GM23338 (cell line): ENCODE data around the gene RNF19B. TPM values are rescaled to one million over a fixed set of nuclear protein-coding genes. Genes with fewer than 3 reads are reported as not detected.

Experiments used
- ATAC-seq: fragments of 200-7000 bp; cut with Tn5 transposase; 3 replicates; pipeline ENCODE4 v1.9.1; 2020
- DNase-seq: peaks from one replicate; pipeline ENCODE4 v3.0.0-alpha.2; 2015; ENCODE audit warnings: low spot score
- H2AFZ ChIP-seq: fragments of 200-600 bp; sonication (generic); 2 replicates; pipeline ENCODE4 v1.8.0; 2016; ENCODE audit warnings: antibody characterized with exemption, mild to moderate bottlenecking, moderate library complexity
- H3F3A ChIP-seq: fragments of 200-600 bp; sonication (generic); replicated peaks from 2 replicates; pipeline ENCODE4 v1.8.0; 2017; ENCODE audit warnings: antibody characterized with exemption, mixed run types, low read depth
- H3K27ac ChIP-seq: fragments of 200-600 bp; sonication (generic); 2 replicates; pipeline ENCODE4 v1.6.1; 2016; ENCODE audit warnings: low read depth
- H3K27me3 ChIP-seq: fragments of 200-600 bp; sonication (generic); 2 replicates; pipeline ENCODE4 v1.8.0; 2016; ENCODE audit warnings: mild to moderate bottlenecking, mixed run types, moderate library complexity; ENCODE audit not compliant: insufficient read depth
- H3K36me3 ChIP-seq: fragments of 200-600 bp; sonication (generic); 2 replicates; pipeline ENCODE4 v1.8.0; 2016; ENCODE audit warnings: mild to moderate bottlenecking; ENCODE audit not compliant: insufficient read depth
- H3K4me1 ChIP-seq: fragments of 200-600 bp; sonication (generic); 2 replicates; pipeline ENCODE4 v1.8.0; 2016; ENCODE audit warnings: mild to moderate bottlenecking, moderate library complexity; ENCODE audit not compliant: insufficient read depth
- H3K4me2 ChIP-seq: fragments of 200-600 bp; sonication (generic); 2 replicates; pipeline ENCODE4 v1.7.1; 2017; ENCODE audit warnings: mixed run types
- H3K4me3 ChIP-seq: fragments of 200-600 bp; sonication (generic); 2 replicates; pipeline ENCODE4 v1.6.1; 2016; ENCODE audit warnings: mixed run types
- H3K79me2 ChIP-seq: fragments of 200-600 bp; sonication (generic); replicated peaks from 2 replicates; pipeline ENCODE4 v1.8.0; 2017; ENCODE audit warnings: mild to moderate bottlenecking; ENCODE audit not compliant: insufficient read depth
- H3K9me2 ChIP-seq: fragments of 200-600 bp; sonication (generic); 2 replicates; pipeline ENCODE4 v1.8.0; 2017; ENCODE audit not compliant: insufficient read depth
- H4K20me1 ChIP-seq: fragments of 200-600 bp; sonication (generic); replicated peaks from 2 replicates; pipeline ENCODE4 v1.8.0; 2017; ENCODE audit warnings: mild to moderate bottlenecking; ENCODE audit not compliant: insufficient read depth
- H3K27ac Mint-ChIP-seq: 2 replicates; pipeline ENCODE4 v1.8.0; 2020; ENCODE audit warnings: inconsistent platforms, mild to moderate bottlenecking, moderate library complexity, mixed read lengths
- H3K27me3 Mint-ChIP-seq: 3 replicates; pipeline ENCODE4 v1.8.0; 2022; ENCODE audit warnings: low read depth, mild to moderate bottlenecking, moderate library complexity, mixed read lengths, inconsistent platforms; ENCODE audit not compliant: insufficient read depth, poor library complexity
- H3K36me3 Mint-ChIP-seq: 3 replicates; pipeline ENCODE4 v1.8.0; 2021; ENCODE audit warnings: low read depth, mild to moderate bottlenecking, inconsistent platforms, moderate library complexity, mixed read lengths
- H3K4me1 Mint-ChIP-seq: 3 replicates; pipeline ENCODE4 v1.8.0; 2020; ENCODE audit warnings: mild to moderate bottlenecking, inconsistent platforms, mixed read lengths
- H3K4me3 Mint-ChIP-seq: 3 replicates; pipeline ENCODE4 v1.8.0; 2021; ENCODE audit warnings: moderate library complexity, mild to moderate bottlenecking, inconsistent platforms, mixed read lengths
- H3K9me3 Mint-ChIP-seq: 3 replicates; pipeline ENCODE4 v1.8.0; 2020; ENCODE audit warnings: moderate library complexity, mild to moderate bottlenecking, inconsistent platforms, mixed read lengths
- EZH2 ChIP-seq: fragments of 200-600 bp; sonication (generic); IDR thresholded peaks from one replicate; pipeline ENCODE4 v1.8.0; 2017; ENCODE audit warnings: antibody characterized with exemption, mild to moderate bottlenecking, low read depth; ENCODE audit not compliant: unreplicated experiment
- ZNF114 ChIP-seq: fragments of 250-450 bp; sonication (Bioruptor Pico); IDR thresholded peaks from 2 replicates; pipeline ENCODE4 v1.5.0; 2020; ENCODE audit warnings: mild to moderate bottlenecking, moderate library complexity
- polyA plus RNA-seq: library from polyadenylated mRNA; unstranded; fragments of >200 nt; fragmentation: Nextera tagmentation; extraction: Ambion mirVana; gene quantifications from 2 replicates; pipeline ENCODE4 v1.2.1, GENCODE V29; 2016
- total RNA-seq: library from RNA; depleted of rRNA; stranded (reverse); fragments of >200 nt; shearing (Covaris generic); gene quantifications from 2 replicates; pipeline ENCODE4 v1.2.3, GENCODE V29; 2014
- TF ChIP-seq, protein P1 (sequence below): IDR thresholded peaks from 2 replicates; pipeline ENCODE4 v1.6.1; 2016; ENCODE audit warnings: antibody characterized with exemption
- TF ChIP-seq, protein P2 (sequence below): IDR thresholded peaks from one replicate; pipeline ENCODE4 v1.6.1; 2018; ENCODE audit warnings: antibody characterized with exemption; ENCODE audit not compliant: unreplicated experiment
- TF ChIP-seq, protein P3 (sequence below): fragments of 250-450 bp; sonication (Bioruptor Pico); IDR thresholded peaks from 2 replicates; pipeline ENCODE4 v1.5.0; 2020; ENCODE audit warnings: mild to moderate bottlenecking, moderate library complexity
- TF ChIP-seq, protein P4 (sequence below), 2 experiments: fragments of 200-600 bp in 1 of 2; sonication (generic) in 1 of 2; conservative IDR thresholded peaks; 2 replicates each; pipeline versions ENCODE4 v1.5.1 to v1.6.1; 2016 to 2017; ENCODE audit warnings: antibody characterized with exemption in 2 of 2, low read depth in 2 of 2, mild to moderate bottlenecking in 2 of 2, moderate library complexity in 1 of 2

RNF19B gene
- total and polyA plus RNA-seq, 2 experiments from 2014 or later: 2.9 to 11.9 TPM

DNA sequence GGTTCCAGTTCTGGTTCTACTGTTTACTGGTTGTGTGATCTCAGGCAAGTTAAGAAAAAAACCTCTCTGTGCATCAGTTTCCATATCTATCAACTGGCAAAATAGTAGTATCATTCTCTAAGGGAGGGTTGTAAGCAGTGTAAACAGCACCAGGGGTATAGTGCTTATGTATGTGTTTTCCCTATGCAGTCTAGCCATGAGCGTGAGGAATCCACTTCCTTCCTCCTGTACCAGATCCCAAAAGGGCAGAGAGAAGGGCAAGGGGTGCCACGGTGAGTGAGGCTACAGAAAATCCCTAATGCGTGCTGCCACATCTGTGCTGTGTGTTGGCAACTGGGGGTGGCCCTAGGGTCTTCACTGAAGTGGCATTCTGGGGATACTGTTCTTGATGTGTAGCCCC is 18.4 kb upstream of the RNF19B start:
- no peaks in the 10 kb centered on the region for H3K9me2 ChIP-seq
- Mint-ChIP-seq H3K36me3 (no peaks in the 10 kb centered on the region; the same call in 2 of the 3 replicates), H3K27me3 (peaks cover 8% of the 10 kb centered on the region), H3K27ac (no peak overlapping the region), H3K9me3 (no peaks in the 10 kb centered on the region), H3K4me1 (peaks cover 48% of the 10 kb centered on the region), H3K4me3 (no peak overlapping the region; the same call in 2 of the 3 replicates)
- DNase-seq (no peak), ATAC-seq (no peak)
- no peak overlapping the region for H3K4me2 ChIP-seq
- TF ChIP-seq, protein P1, sequence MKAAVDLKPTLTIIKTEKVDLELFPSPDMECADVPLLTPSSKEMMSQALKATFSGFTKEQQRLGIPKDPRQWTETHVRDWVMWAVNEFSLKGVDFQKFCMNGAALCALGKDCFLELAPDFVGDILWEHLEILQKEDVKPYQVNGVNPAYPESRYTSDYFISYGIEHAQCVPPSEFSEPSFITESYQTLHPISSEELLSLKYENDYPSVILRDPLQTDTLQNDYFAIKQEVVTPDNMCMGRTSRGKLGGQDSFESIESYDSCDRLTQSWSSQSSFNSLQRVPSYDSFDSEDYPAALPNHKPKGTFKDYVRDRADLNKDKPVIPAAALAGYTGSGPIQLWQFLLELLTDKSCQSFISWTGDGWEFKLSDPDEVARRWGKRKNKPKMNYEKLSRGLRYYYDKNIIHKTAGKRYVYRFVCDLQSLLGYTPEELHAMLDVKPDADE: no peak
- H3K27me3 ChIP-seq: peaks cover 3% of the 10 kb centered on the region; the same call in 1 of the 2 replicates
- H2AFZ ChIP-seq: no peak overlapping the region
- no peaks in the 10 kb centered on the region for H4K20me1 ChIP-seq
- no peak overlapping the region for H3K4me3 ChIP-seq
- H3K36me3 ChIP-seq: no peaks in the 10 kb centered on the region
- H3K4me1 ChIP-seq: peaks cover 31% of the 10 kb centered on the region
- no peaks in the 10 kb centered on the region for H3K79me2 ChIP-seq
- H3F3A ChIP-seq: peaks cover 5% of the 10 kb centered on the region; the same call in 1 of the 2 replicates
- H3K27ac ChIP-seq: no peak overlapping the region

DNA sequence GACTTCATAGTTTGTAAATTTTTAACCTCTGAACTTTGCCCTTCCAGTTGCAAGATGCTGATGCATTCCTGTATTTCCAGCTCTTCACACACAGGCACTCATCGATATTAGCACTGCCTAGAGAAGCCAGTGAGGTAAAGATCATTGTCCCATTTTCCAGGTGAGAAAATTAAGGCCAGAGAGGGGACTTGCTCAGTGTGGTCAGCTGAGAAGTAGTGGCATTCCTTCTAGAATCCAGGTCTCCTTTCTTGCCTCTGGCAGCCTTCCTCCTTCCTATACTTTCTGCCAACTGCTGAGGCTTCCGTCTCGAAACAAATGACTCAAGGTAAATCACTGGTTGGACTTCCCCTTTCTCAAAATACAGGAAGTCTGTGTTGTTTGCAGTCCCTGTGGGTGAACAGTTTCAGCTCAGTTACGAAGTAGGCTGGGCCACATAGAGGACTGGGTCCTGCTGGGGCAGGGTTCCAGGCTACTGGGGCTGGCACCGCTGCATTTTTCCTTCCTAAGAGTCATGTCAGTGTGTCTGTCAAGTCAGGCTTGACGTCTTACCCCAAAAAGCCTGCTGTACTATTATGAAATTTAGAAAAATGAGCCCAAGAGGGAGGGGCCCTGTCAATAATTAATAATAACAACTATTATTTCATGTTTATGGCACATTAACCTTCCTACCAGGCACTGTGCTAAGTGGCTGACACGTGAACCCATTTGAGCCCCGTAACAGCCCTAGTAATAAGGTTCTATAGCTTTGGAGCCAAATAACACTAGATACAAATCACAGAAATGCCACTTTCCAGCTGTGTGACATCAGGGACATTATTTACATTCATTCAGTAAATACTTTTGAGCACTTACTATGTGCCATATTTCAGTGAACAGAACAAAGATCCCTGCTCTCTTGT is 16.6 kb upstream of the RNF19B start:
- H3K27me3 Mint-ChIP-seq: peaks cover 9% of the 10 kb centered on the region
- H3K4me1 Mint-ChIP-seq: peaks cover 56% of the 10 kb centered on the region
- no peak overlapping the region for H3K27ac Mint-ChIP-seq
- peaks cover 5% of the 10 kb centered on the region; the same call in 1 of the 2 replicates for H3F3A ChIP-seq
- peaks cover 3% of the 10 kb centered on the region; the same call in 2 of the 3 replicates for H3K36me3 Mint-ChIP-seq
- no peaks in the 10 kb centered on the region for H3K9me2 ChIP-seq
- H3K27ac ChIP-seq: no peak overlapping the region
- H3K4me3 ChIP-seq: no peak overlapping the region
- H3K27me3 ChIP-seq: peaks cover 3% of the 10 kb centered on the region; the same call in 1 of the 2 replicates
- no peaks in the 10 kb centered on the region for H3K36me3 ChIP-seq
- ATAC-seq: peak; percentile 19
- H4K20me1 ChIP-seq: no peaks in the 10 kb centered on the region
- peak overlapping the region; percentile 12 for H3K4me2 ChIP-seq
- no peak overlapping the region for H2AFZ ChIP-seq
- peak; percentile 45 for DNase-seq
- H3K9me3 Mint-ChIP-seq: peaks cover 6% of the 10 kb centered on the region; the same call in 1 of the 3 replicates
- H3K4me1 ChIP-seq: peaks cover 31% of the 10 kb centered on the region
- H3K79me2 ChIP-seq: no peaks in the 10 kb centered on the region
- H3K4me3 Mint-ChIP-seq: no peak overlapping the region; the same call in 2 of the 3 replicates
- TF ChIP-seq, protein P2, sequence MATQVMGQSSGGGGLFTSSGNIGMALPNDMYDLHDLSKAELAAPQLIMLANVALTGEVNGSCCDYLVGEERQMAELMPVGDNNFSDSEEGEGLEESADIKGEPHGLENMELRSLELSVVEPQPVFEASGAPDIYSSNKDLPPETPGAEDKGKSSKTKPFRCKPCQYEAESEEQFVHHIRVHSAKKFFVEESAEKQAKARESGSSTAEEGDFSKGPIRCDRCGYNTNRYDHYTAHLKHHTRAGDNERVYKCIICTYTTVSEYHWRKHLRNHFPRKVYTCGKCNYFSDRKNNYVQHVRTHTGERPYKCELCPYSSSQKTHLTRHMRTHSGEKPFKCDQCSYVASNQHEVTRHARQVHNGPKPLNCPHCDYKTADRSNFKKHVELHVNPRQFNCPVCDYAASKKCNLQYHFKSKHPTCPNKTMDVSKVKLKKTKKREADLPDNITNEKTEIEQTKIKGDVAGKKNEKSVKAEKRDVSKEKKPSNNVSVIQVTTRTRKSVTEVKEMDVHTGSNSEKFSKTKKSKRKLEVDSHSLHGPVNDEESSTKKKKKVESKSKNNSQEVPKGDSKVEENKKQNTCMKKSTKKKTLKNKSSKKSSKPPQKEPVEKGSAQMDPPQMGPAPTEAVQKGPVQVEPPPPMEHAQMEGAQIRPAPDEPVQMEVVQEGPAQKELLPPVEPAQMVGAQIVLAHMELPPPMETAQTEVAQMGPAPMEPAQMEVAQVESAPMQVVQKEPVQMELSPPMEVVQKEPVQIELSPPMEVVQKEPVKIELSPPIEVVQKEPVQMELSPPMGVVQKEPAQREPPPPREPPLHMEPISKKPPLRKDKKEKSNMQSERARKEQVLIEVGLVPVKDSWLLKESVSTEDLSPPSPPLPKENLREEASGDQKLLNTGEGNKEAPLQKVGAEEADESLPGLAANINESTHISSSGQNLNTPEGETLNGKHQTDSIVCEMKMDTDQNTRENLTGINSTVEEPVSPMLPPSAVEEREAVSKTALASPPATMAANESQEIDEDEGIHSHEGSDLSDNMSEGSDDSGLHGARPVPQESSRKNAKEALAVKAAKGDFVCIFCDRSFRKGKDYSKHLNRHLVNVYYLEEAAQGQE: no peak
- TF ChIP-seq ZNF114 (no peak), EZH2 (no peak)
- TF ChIP-seq, protein P3, sequence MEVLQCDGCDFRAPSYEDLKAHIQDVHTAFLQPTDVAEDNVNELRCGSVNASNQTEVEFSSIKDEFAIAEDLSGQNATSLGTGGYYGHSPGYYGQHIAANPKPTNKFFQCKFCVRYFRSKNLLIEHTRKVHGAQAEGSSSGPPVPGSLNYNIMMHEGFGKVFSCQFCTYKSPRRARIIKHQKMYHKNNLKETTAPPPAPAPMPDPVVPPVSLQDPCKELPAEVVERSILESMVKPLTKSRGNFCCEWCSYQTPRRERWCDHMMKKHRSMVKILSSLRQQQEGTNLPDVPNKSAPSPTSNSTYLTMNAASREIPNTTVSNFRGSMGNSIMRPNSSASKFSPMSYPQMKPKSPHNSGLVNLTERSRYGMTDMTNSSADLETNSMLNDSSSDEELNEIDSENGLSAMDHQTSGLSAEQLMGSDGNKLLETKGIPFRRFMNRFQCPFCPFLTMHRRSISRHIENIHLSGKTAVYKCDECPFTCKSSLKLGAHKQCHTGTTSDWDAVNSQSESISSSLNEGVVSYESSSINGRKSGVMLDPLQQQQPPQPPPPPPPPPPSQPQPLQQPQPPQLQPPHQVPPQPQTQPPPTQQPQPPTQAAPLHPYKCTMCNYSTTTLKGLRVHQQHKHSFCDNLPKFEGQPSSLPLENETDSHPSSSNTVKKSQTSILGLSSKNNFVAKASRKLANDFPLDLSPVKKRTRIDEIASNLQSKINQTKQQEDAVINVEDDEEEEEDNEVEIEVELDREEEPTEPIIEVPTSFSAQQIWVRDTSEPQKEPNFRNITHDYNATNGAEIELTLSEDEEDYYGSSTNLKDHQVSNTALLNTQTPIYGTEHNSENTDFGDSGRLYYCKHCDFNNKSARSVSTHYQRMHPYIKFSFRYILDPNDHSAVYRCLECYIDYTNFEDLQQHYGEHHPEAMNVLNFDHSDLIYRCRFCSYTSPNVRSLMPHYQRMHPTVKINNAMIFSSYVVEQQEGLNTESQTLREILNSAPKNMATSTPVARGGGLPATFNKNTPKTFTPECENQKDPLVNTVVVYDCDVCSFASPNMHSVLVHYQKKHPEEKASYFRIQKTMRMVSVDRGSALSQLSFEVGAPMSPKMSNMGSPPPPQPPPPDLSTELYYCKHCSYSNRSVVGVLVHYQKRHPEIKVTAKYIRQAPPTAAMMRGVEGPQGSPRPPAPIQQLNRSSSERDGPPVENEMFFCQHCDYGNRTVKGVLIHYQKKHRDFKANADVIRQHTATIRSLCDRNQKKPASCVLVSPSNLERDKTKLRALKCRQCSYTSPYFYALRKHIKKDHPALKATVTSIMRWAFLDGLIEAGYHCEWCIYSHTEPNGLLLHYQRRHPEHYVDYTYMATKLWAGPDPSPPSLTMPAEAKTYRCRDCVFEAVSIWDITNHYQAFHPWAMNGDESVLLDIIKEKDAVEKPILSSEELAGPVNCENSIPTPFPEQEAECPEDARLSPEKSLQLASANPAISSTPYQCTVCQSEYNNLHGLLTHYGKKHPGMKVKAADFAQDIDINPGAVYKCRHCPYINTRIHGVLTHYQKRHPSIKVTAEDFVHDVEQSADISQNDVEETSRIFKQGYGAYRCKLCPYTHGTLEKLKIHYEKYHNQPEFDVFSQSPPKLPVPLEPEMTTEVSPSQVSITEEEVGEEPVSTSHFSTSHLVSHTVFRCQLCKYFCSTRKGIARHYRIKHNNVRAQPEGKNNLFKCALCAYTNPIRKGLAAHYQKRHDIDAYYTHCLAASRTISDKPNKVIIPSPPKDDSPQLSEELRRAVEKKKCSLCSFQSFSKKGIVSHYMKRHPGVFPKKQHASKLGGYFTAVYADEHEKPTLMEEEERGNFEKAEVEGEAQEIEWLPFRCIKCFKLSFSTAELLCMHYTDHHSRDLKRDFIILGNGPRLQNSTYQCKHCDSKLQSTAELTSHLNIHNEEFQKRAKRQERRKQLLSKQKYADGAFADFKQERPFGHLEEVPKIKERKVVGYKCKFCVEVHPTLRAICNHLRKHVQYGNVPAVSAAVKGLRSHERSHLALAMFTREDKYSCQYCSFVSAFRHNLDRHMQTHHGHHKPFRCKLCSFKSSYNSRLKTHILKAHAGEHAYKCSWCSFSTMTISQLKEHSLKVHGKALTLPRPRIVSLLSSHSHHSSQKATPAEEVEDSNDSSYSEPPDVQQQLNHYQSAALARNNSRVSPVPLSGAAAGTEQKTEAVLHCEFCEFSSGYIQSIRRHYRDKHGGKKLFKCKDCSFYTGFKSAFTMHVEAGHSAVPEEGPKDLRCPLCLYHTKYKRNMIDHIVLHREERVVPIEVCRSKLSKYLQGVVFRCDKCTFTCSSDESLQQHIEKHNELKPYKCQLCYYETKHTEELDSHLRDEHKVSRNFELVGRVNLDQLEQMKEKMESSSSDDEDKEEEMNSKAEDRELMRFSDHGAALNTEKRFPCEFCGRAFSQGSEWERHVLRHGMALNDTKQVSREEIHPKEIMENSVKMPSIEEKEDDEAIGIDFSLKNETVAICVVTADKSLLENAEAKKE (CRISPR knock-in tag): no peak
- TF ChIP-seq, protein P4, sequence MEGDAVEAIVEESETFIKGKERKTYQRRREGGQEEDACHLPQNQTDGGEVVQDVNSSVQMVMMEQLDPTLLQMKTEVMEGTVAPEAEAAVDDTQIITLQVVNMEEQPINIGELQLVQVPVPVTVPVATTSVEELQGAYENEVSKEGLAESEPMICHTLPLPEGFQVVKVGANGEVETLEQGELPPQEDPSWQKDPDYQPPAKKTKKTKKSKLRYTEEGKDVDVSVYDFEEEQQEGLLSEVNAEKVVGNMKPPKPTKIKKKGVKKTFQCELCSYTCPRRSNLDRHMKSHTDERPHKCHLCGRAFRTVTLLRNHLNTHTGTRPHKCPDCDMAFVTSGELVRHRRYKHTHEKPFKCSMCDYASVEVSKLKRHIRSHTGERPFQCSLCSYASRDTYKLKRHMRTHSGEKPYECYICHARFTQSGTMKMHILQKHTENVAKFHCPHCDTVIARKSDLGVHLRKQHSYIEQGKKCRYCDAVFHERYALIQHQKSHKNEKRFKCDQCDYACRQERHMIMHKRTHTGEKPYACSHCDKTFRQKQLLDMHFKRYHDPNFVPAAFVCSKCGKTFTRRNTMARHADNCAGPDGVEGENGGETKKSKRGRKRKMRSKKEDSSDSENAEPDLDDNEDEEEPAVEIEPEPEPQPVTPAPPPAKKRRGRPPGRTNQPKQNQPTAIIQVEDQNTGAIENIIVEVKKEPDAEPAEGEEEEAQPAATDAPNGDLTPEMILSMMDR (conservative IDR thresholded peaks at IDR 0.05; ENCODE audit: low read depth in 2 of 2): no peak
